LNCaP clone FGC (cell line): ENCODE results near the gene GAREM2.

Experiments
- DNase-seq: peaks from one replicate; pipeline ENCODE4 v3.0.0-alpha.2; 2011; ENCODE audit warnings: low read depth
- H3K4me3 ChIP-seq: 2 replicates; pipeline ENCODE4 v1.5.1; 2011; ENCODE audit warnings: mild to moderate bottlenecking, low read depth, low read length, control low read depth
- TF ChIP-seq, protein P1 (sequence below): IDR thresholded peaks from 2 replicates; pipeline ENCODE4 v1.5.1; 2012; ENCODE audit warnings: mild to moderate bottlenecking; ENCODE audit not compliant: control insufficient read depth, insufficient read depth; ENCODE audit errors: extremely low read depth

The GAREM2 gene

DNA sequence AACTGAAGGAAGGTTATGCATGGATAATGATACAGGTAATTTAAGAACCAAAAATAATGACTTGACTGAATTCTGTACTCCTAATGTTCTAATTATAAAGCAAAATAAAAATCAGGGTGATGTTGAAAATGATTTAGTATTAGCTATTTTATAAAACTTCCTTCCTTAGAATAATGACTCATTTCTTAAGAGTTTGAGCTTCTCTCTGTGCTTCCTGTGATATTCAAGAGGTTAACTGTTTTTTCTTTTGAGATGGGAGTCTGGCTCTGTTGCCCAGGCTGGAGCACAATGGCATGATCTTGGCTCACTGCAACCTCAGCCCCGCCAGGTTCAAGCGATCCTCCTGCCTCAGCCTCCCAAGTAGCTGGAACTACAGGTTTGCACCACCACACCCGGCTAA, 56.7 kb downstream of the GAREM2 start:
- H3K4me3 ChIP-seq: no peak overlapping the region
- TF ChIP-seq, protein P1, sequence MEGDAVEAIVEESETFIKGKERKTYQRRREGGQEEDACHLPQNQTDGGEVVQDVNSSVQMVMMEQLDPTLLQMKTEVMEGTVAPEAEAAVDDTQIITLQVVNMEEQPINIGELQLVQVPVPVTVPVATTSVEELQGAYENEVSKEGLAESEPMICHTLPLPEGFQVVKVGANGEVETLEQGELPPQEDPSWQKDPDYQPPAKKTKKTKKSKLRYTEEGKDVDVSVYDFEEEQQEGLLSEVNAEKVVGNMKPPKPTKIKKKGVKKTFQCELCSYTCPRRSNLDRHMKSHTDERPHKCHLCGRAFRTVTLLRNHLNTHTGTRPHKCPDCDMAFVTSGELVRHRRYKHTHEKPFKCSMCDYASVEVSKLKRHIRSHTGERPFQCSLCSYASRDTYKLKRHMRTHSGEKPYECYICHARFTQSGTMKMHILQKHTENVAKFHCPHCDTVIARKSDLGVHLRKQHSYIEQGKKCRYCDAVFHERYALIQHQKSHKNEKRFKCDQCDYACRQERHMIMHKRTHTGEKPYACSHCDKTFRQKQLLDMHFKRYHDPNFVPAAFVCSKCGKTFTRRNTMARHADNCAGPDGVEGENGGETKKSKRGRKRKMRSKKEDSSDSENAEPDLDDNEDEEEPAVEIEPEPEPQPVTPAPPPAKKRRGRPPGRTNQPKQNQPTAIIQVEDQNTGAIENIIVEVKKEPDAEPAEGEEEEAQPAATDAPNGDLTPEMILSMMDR: no peak
- DNase-seq: no peak

DNA sequence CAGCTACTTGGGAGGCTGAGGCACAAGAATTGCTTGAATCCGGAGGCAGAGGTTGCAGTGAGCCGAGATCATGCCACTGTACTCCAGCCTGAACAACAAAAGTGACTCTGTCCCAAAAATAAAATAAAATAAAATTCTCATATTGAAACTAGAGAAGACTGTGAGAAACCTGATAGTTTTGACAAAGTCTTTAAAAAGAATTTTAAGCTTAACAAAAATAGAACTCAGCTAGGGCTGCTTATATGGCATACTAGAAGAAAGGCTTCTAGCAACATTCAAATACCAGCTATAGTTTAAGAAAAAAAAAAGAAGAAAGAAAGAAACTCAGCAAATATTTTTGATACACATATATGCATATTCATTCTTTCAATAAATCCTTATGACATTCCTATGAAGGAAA, 57.9 kb downstream of the GAREM2 start:
- DNase-seq: no peak
- TF ChIP-seq, protein P1: no peak
- H3K4me3 ChIP-seq: no peak overlapping the region

DNA sequence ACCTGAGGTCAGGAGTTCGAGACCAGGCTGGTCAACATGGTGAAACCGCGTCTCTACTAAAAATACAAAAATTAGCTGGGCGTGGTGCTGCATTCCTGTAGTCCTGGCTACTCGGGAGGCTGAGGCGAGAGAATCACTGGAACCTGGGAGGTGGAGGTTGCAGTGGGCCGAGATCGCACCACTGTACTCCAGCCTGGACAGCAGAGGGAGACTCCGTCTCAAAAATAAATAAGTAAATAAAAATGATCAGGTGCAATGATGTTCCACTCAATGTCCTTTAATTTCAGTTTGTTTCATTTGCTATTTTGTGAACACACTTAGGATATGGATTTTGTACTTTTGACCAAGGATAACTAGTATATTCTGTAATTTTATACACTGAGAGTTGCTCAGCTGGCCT, 62.2 kb downstream of the GAREM2 start:
- TF ChIP-seq, protein P1: peak; percentile 47
- DNase-seq: no peak
- H3K4me3 ChIP-seq: no peak overlapping the region

DNA sequence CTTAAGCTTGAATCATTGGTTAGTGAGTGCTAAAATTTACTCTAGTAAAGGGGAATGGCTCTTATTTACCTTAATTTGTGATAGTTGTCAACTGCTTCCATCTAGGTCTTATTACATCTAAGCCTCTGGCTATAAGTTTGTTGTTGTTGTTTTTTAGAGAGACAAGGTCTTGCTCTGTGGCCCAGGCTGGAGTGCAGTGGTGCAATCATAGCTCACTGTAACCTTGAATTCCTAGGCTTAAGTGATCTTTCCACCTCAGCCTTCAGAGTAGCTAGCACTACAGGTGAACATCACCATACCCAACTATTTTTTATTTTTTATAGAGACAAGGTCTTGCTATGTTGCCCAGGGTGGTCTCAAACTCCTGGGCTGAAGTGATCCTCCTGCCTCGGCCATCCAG, 65.0 kb downstream of the GAREM2 start:
- no peak overlapping the region for H3K4me3 ChIP-seq
- DNase-seq: no peak
- TF ChIP-seq, protein P1: no peak

DNA sequence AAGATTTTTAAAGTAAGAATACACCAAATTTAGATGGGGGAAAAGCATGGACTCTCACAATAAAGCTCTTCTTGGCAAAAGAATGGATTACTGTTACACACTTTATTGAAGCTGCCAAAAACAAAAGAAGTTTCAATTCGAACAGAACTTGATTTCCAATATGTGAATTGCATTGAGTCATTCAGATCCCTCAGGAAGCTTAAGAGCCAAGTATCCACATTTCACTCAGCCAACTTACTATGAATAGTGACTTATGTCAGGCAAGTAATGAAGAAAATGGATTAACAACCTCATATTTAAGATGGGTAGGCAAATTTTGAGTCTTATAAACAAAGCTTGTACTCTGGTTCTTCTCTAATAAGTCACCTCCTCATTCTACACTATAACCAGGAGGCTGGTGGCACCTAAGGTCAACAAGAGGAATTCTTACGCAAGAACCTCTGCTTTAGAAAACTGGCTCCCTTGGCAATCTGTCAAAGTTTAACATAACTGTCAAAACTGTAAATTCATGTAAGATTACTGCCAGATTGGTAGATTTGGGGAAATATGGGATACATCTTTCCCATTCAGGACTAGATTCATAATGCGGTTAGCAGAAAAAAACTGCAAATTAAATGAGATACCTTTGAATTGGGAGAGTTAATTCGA, 65.5 kb downstream of the GAREM2 start:
- H3K4me3 ChIP-seq: no peak overlapping the region
- DNase-seq: no peak
- TF ChIP-seq, protein P1: no peak
